ENCODE results near the gene UBL3. TPM values are rescaled to one million over a fixed set of nuclear protein-coding genes. Genes with fewer than 3 reads are reported as not detected.

UBL3 gene
- total RNA-seq, 4 donors from 2014 or later: 23.4 to 35.0 (median 33.3) TPM

DNA sequence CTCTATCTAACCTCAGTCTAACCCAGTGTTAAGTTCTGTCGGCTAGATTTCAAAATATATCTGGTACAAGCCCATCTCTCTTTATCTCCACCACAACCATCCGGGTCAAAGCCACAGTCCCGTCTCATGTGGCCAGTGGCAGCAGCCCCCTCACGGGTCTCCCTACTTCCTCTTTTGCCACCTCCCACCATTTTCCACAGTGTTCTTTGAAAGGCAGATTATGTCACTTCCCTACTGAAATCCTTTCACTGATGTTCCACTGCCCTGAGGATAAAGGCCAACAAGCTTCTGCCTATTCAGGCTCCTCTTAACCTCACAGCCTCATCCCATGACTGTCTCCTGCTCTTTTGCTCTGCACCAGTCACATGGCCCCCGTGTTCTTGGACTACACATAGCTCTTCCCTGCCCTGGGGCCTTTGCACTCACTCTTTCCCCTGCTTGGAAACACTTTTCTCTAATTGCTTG, 117.2 kb downstream of the UBL3 start:
- Histone ChIP-seq H3K4me1 (peaks cover 0 to 18% (median 0%) of the 10 kb centered on the region in 4 donors), H3K27ac (no peak overlapping the region), H3K9me3 (no peaks in the 10 kb centered on the region), H3K36me3 (no peaks in the 10 kb centered on the region), H3K27me3 (no peaks in the 10 kb centered on the region), H3K4me3 (no peak overlapping the region)
- WGBS, 2 donors: 51 to 57% methylated on average over 5 of the region's 5 CpGs
- TF ChIP-seq EP300 (IDR thresholded peaks at IDR 0.05): no peak
- TF ChIP-seq, protein P1, sequence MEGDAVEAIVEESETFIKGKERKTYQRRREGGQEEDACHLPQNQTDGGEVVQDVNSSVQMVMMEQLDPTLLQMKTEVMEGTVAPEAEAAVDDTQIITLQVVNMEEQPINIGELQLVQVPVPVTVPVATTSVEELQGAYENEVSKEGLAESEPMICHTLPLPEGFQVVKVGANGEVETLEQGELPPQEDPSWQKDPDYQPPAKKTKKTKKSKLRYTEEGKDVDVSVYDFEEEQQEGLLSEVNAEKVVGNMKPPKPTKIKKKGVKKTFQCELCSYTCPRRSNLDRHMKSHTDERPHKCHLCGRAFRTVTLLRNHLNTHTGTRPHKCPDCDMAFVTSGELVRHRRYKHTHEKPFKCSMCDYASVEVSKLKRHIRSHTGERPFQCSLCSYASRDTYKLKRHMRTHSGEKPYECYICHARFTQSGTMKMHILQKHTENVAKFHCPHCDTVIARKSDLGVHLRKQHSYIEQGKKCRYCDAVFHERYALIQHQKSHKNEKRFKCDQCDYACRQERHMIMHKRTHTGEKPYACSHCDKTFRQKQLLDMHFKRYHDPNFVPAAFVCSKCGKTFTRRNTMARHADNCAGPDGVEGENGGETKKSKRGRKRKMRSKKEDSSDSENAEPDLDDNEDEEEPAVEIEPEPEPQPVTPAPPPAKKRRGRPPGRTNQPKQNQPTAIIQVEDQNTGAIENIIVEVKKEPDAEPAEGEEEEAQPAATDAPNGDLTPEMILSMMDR (IDR thresholded peaks at IDR 0.05): no peak
- no peak for TF ChIP-seq POLR2A (IDR thresholded peaks at IDR 0.05)
- DNase-seq (ENCODE audit: low spot score in 2 of 2): no peak

DNA sequence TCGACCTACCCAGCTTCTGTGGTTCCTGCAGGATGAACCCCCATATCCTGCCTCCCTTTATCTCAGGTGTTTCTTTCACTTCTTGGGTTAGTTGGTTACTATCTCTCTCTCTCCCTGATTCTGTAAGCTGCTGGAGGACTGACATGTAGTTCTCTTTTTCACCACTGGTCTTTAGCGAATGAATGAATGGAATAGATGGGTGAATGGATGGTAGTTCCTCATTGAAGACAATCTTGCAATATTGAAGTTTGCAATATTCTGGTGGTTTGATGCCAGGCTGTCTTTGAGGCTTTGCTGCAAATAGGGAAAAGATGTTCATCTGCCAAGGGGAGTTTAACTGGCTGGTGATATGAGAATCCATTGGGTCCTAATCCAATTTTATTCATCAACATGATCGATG, 120.2 kb downstream of the UBL3 start:
- no peaks in the 10 kb centered on the region for H3K27me3 ChIP-seq
- peaks cover 0 to 18% (median 0%) of the 10 kb centered on the region in 4 donors for H3K4me1 ChIP-seq
- H3K27ac ChIP-seq: no peak overlapping the region
- 68 to 73% methylated on average over 3 of the region's 3 CpGs for WGBS, 2 donors
- no peak overlapping the region for H3K4me3 ChIP-seq
- TF ChIP-seq, protein P1 (IDR thresholded peaks at IDR 0.05): no peak
- TF ChIP-seq EP300 (IDR thresholded peaks at IDR 0.05): no peak
- TF ChIP-seq POLR2A (IDR thresholded peaks at IDR 0.05): no peak
- no peaks in the 10 kb centered on the region for H3K36me3 ChIP-seq
- no peak for DNase-seq (ENCODE audit: low spot score in 2 of 2)
- H3K9me3 ChIP-seq: peaks cover 0 to 5% (median 0%) of the 10 kb centered on the region in 4 donors

DNA sequence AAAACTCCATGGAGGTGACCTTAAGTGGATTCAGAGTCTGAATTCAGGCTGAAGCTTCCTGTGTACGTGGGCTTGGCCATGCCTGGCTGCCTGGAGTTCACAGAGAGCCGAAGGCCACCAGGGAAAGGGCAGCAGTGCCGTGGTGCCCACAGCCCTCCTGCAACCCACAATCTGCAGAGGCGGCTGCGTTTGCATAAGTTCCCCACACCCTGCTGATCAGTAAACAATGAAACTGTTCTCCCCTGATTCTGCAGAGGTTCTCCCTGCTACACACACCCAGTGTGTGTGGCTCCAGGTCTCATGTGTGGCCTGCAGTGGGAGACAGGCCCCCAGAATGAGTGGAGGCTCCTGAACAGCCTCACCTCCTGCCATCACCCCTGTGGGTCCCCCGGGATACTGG, 128.0 kb downstream of the UBL3 start:
- H3K27ac ChIP-seq: no peak overlapping the region
- WGBS, 2 donors: 68 to 71% methylated on average over 6 of the region's 6 CpGs
- no peak for DNase-seq (ENCODE audit: low spot score in 2 of 2)
- no peaks in the 10 kb centered on the region for H3K36me3 ChIP-seq
- no peak for TF ChIP-seq POLR2A (IDR thresholded peaks at IDR 0.05)
- peaks cover 0 to 5% (median 0%) of the 10 kb centered on the region in 4 donors for H3K9me3 ChIP-seq
- no peaks in the 10 kb centered on the region for H3K27me3 ChIP-seq
- H3K4me3 ChIP-seq: no peak overlapping the region
- H3K4me1 ChIP-seq: peaks cover 0 to 8% (median 0%) of the 10 kb centered on the region in 4 donors

DNA sequence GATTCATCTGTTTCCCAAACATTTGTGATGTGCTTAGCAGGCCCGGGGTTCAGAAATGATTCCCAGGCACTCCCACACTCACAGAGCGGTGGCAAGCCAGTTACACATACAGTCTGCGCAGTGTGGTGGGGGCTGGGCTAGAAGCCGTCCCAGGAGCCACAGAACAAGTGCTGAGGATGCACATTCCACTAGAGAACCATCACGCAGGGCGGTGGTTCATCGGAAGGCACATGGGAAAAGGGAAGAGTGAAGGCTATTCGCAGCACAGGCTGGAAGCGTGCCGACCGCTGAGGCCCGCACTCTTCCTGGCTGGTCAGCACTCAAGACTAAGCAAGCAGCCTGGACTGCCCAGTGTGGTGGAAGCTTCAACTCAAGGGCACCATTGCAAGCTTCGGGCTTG, 128.7 kb downstream of the UBL3 start:
- H3K4me1 ChIP-seq: peaks cover 0 to 8% (median 0%) of the 10 kb centered on the region in 4 donors
- TF ChIP-seq POLR2A (IDR thresholded peaks at IDR 0.05): no peak
- TF ChIP-seq EP300 (IDR thresholded peaks at IDR 0.05): no peak
- TF ChIP-seq, protein P1 (IDR thresholded peaks at IDR 0.05): no peak
- H3K27ac ChIP-seq: no peak overlapping the region
- peaks cover 0 to 5% (median 0%) of the 10 kb centered on the region in 4 donors for H3K9me3 ChIP-seq
- H3K27me3 ChIP-seq: no peaks in the 10 kb centered on the region
- no peak for DNase-seq (ENCODE audit: low spot score in 2 of 2)
- no peaks in the 10 kb centered on the region for H3K36me3 ChIP-seq
- H3K4me3 ChIP-seq: no peak overlapping the region
- WGBS, 2 donors: 65 to 70% methylated on average over 13 of the region's 13 CpGs

DNA sequence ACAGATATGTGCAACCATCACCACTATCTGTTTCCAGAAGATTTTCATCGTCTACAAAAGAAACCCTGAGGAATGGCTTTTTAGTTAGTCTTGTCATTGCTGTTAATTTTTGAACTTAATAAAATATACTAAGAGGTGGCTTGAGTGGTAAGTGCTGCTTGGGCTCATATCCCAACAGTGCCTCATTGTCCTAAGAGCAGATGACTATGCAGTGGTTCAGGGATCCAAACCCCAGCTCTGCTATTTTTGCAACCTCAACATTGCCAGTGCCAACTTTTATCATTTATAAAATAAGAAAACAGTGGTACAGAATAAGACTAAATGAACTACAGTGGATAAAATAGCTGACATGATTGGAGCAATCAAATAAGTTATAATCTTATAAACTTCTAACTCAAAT, 131.7 kb downstream of the UBL3 start:
- H3K4me1 ChIP-seq: peaks cover 0 to 8% (median 0%) of the 10 kb centered on the region in 4 donors
- WGBS, 2 donors: 59 to 63% methylated on average over 1 of the region's 1 CpG
- H3K4me3 ChIP-seq: no peak overlapping the region
- TF ChIP-seq POLR2A (IDR thresholded peaks at IDR 0.05): no peak
- no peak for TF ChIP-seq EP300 (IDR thresholded peaks at IDR 0.05)
- TF ChIP-seq, protein P1 (IDR thresholded peaks at IDR 0.05): no peak
- H3K27ac ChIP-seq: no peak overlapping the region
- H3K9me3 ChIP-seq: peaks cover 0 to 10% (median 2%) of the 10 kb centered on the region in 4 donors
- no peaks in the 10 kb centered on the region for H3K27me3 ChIP-seq
- no peaks in the 10 kb centered on the region for H3K36me3 ChIP-seq
- DNase-seq (ENCODE audit: low spot score in 2 of 2): no peak

DNA sequence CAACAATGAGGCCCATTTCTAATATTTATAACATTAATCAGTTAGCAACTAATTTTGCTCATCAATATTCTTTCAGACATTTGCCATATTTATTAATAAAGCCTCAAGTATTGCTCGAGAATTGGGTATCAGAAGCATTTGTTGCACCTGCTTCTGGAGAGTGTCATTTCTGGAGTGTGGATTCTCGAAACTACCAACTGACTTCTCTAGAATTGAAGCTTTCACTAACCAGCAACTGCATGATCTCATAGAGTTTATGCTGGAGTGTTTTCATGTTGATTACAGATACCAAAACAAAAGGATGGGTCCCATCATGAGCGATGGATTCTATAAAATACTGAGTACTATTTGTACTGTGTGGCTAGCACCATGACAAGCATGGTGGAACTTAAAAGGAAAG, 133.9 kb downstream of the UBL3 start:
- Histone ChIP-seq H3K4me3 (no peak overlapping the region), H3K9me3 (peaks cover 0 to 15% (median 3%) of the 10 kb centered on the region in 4 donors), H3K27ac (no peak overlapping the region), H3K36me3 (no peaks in the 10 kb centered on the region), H3K4me1 (no peaks in the 10 kb centered on the region), H3K27me3 (no peaks in the 10 kb centered on the region)
- 92 to 94% methylated on average over 3 of the region's 3 CpGs for WGBS, 2 donors
- TF ChIP-seq, protein P1 (IDR thresholded peaks at IDR 0.05): no peak
- no peak for TF ChIP-seq EP300 (IDR thresholded peaks at IDR 0.05)
- TF ChIP-seq POLR2A (IDR thresholded peaks at IDR 0.05): no peak
- no peak for DNase-seq (ENCODE audit: low spot score in 2 of 2)

All from tibial nerve (tissue), 4 donors.